IPS-18c (cell line): ENCODE data around the gene GPAM.
"Not testable (repeated sequence)": the region's sequence is repeated elsewhere in the genome, so short reads cannot be mapped to it uniquely, and the experiment has no call there.

Experiments used
- H3K4me3 ChIP-seq: 2 replicates; pipeline ENCODE4 v1.7.0; 2013; ENCODE audit warnings: low read depth, mild to moderate bottlenecking, low read length, moderate library complexity; ENCODE audit not compliant: insufficient read depth
- H3K9me3 ChIP-seq: one replicate; pipeline ENCODE4 v1.6.1; 2013; ENCODE audit warnings: mild to moderate bottlenecking, low read length, moderate library complexity; ENCODE audit not compliant: control insufficient read depth, insufficient read depth

Gene GPAM

GRCh38 chr10:112183329-112184051 lies at the start of gene GPAM:
TSS of gene GPAM (minus strand) at chr10:112183765. CDS start at chr10:112181784, 1,981 bp downstream.
- peak within 1 kb of the TSS; percentile 88 for H3K4me3 ChIP-seq
- no peaks in the 10 kb centered on the region for H3K9me3 ChIP-seq

- H3K9me3 ChIP-seq, result no peaks in the 10 kb centered on the region
- H3K4me3 ChIP-seq, result no peak overlapping the region
Measured at GRCh38 chr10:112232670-112233069, 49.1 kb upstream of the GPAM start.

GRCh38 chr10:112231602-112232400 lies 48.2 kb upstream of the GPAM start:
- no peak overlapping the region for H3K4me3 ChIP-seq

GRCh38 chr10:112230325-112230988 lies 46.9 kb upstream of the GPAM start:
- peaks cover 2% of the 10 kb centered on the region for H3K9me3 ChIP-seq
- H3K4me3 ChIP-seq, result no peak overlapping the region

More at GRCh38 chr10:112231602-112232400, 48.2 kb upstream of the GPAM start:
- H3K9me3 ChIP-seq, result peaks cover 2% of the 10 kb centered on the region

- H3K9me3 ChIP-seq, result peaks cover 2% of the 10 kb centered on the region
Measured at GRCh38 chr10:112229901-112230300, 46.3 kb upstream of the GPAM start.

GRCh38 chr10:112229096-112229495 lies 45.5 kb upstream of the GPAM start:
- Histone ChIP-seq H3K4me3 (no peak overlapping the region), H3K9me3 (peaks cover 2% of the 10 kb centered on the region)

More at GRCh38 chr10:112229901-112230300, 46.3 kb upstream of the GPAM start:
- H3K4me3 ChIP-seq, result no peak overlapping the region

- H3K9me3 ChIP-seq, result not testable (repeated sequence)
Measured at GRCh38 chr10:112228366-112229088, 45.0 kb upstream of the GPAM start.

GRCh38 chr10:112227331-112227987 lies 43.9 kb upstream of the GPAM start:
- H3K9me3 ChIP-seq, result peaks cover 2% of the 10 kb centered on the region
- H3K4me3 ChIP-seq, result no peak overlapping the region

More at GRCh38 chr10:112228366-112229088, 45.0 kb upstream of the GPAM start:
- not testable (repeated sequence) for H3K4me3 ChIP-seq

- Histone ChIP-seq H3K9me3 (peaks cover 2% of the 10 kb centered on the region), H3K4me3 (no peak overlapping the region)
Measured at GRCh38 chr10:112226439-112227248, 43.1 kb upstream of the GPAM start.

- H3K4me3 ChIP-seq, result no peak overlapping the region
- peaks cover 2% of the 10 kb centered on the region for H3K9me3 ChIP-seq
Measured at GRCh38 chr10:112225771-112226438, 42.3 kb upstream of the GPAM start.

GRCh38 chr10:112224933-112225529 lies 41.5 kb upstream of the GPAM start:
- Histone ChIP-seq H3K4me3 (no peak overlapping the region), H3K9me3 (peaks cover 2% of the 10 kb centered on the region)

- Histone ChIP-seq H3K9me3 (peaks cover 2% of the 10 kb centered on the region), H3K4me3 (no peak overlapping the region)
Measured at GRCh38 chr10:112223725-112224124, 40.2 kb upstream of the GPAM start.

GRCh38 chr10:112222799-112223198 lies 39.2 kb upstream of the GPAM start:
- H3K9me3 ChIP-seq, result peaks cover 2% of the 10 kb centered on the region
- H3K4me3 ChIP-seq, result no peak overlapping the region

- Histone ChIP-seq H3K4me3 (no peak overlapping the region), H3K9me3 (no peaks in the 10 kb centered on the region)
Measured at GRCh38 chr10:112221545-112221944, 38.0 kb upstream of the GPAM start.

- Histone ChIP-seq H3K9me3 (no peaks in the 10 kb centered on the region), H3K4me3 (no peak overlapping the region)
Measured at GRCh38 chr10:112218960-112219359, 35.4 kb upstream of the GPAM start.
